Kidney epithelial cell (primary cell): Measurements from ENCODE around the gene DCAF17. TPM values are rescaled to one million over a fixed set of nuclear protein-coding genes. Genes with fewer than 3 reads are reported as not detected.

Source experiments
- DNase-seq: peaks from one replicate; pipeline ENCODE4 v3.0.0-alpha.2; 2010; ENCODE audit warnings: low read depth
- H3K27me3 ChIP-seq: 2 replicates; pipeline ENCODE4 v1.6.0; 2011; ENCODE audit warnings: low read length; ENCODE audit not compliant: control insufficient read depth, insufficient read depth
- H3K36me3 ChIP-seq: 2 replicates; pipeline ENCODE4 v1.5.1; 2011; ENCODE audit warnings: low read length; ENCODE audit not compliant: control insufficient read depth, insufficient read depth
- H3K4me3 ChIP-seq: 2 replicates; pipeline ENCODE4 v1.5.1; 2011; ENCODE audit warnings: low read depth, mild to moderate bottlenecking, control low read depth, low read length
- CTCF ChIP-seq: IDR thresholded peaks from 2 replicates; pipeline ENCODE4 v1.5.1; 2011; ENCODE audit warnings: mild to moderate bottlenecking, moderate library complexity, low read length, control low read depth, inconsistent platforms; ENCODE audit not compliant: insufficient read depth, poor library complexity, severe bottlenecking
- total RNA-seq: library from RNA; depleted of rRNA; stranded (reverse); fragments of >200 nt; gene quantifications from 2 replicates; pipeline ENCODE4 v1.2.3, GENCODE V29; 2015

The DCAF17 gene
- total RNA-seq, 1 donor from 2014 or later: 18.5 TPM

DNA sequence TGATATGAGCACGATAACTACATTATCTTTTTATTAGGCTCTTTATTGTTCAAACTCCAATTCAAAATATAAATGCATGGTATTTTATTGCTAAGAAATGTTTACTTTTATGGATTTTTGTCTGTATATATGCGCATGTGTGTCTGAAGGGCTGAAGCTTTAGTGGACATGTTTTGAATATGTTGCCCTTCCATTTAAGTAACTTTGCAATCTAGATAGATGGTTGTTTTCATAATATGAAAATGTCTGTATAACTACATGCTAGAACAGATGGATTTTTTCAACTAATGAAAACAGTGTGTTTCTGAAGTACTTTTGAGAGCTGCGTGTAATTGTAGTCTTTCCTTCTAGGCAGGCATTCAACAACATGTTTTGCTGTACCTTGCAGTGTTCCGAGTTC is 18.7 kb downstream of the DCAF17 start:
- H3K27me3 ChIP-seq: no peaks in the 10 kb centered on the region
- TF ChIP-seq CTCF: no peak
- no peak overlapping the region for H3K4me3 ChIP-seq
- DNase-seq: no peak
- no peaks in the 10 kb centered on the region for H3K36me3 ChIP-seq

GRCh38 chr2:171459498-171459897 is 25.5 kb downstream of the DCAF17 start:
- Histone ChIP-seq H3K4me3 (no peak overlapping the region), H3K36me3 (no peaks in the 10 kb centered on the region), H3K27me3 (no peaks in the 10 kb centered on the region)
- DNase-seq: no peak
- TF ChIP-seq CTCF: no peak

- Histone ChIP-seq H3K36me3 (no peaks in the 10 kb centered on the region), H3K27me3 (no peaks in the 10 kb centered on the region), H3K4me3 (no peak overlapping the region)
- TF ChIP-seq CTCF: no peak
- DNase-seq: no peak
Observed at GRCh38 chr2:171460537-171460936, 26.5 kb downstream of the DCAF17 start.

GRCh38 chr2:171469176-171469575 is 35.1 kb downstream of the DCAF17 start:
- no peak for TF ChIP-seq CTCF
- Histone ChIP-seq H3K27me3 (no peaks in the 10 kb centered on the region), H3K4me3 (no peak overlapping the region), H3K36me3 (peaks cover 2% of the 10 kb centered on the region)
- DNase-seq: no peak

GRCh38 chr2:171470129-171470528 is 36.1 kb downstream of the DCAF17 start:
- Histone ChIP-seq H3K36me3 (peaks cover 2% of the 10 kb centered on the region), H3K4me3 (no peak overlapping the region), H3K27me3 (no peaks in the 10 kb centered on the region)
- DNase-seq: no peak
- TF ChIP-seq CTCF: no peak

DNA sequence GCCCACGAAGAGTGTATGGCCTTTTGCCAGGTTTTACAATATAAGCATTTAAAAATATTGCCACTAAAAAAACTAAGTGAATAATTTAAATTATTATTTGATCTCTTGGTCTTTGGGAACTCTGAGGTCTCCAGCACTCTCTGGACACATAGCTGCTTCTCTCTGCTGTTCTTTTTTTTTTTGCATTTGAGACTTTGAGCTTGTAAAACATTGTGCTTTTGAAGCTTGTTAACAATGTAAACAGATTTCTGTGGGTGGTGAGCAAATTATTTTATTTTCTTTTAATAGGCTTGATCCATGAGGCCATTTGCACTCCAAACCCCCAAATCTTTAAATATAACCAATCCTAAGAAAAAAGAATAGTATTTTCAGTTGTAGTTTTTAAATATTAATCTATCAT is 42.0 kb downstream of the DCAF17 start:
- no peak for TF ChIP-seq CTCF
- Histone ChIP-seq H3K27me3 (no peaks in the 10 kb centered on the region), H3K4me3 (no peak overlapping the region), H3K36me3 (no peaks in the 10 kb centered on the region)
- DNase-seq: no peak
